Osteoblast (primary cell): ENCODE results near the gene MAOA. TPM values are rescaled to one million over a fixed set of nuclear protein-coding genes. Genes with fewer than 3 reads are reported as not detected.

Source experiments
- DNase-seq: peaks from one replicate; pipeline ENCODE4 v3.0.0; 2011; ENCODE audit warnings: low spot score, mixed read lengths; ENCODE audit not compliant: insufficient read length; ENCODE audit errors: missing footprints
- H2AFZ ChIP-seq: 2 replicates; pipeline ENCODE4 v1.6.0; 2011; ENCODE audit warnings: mild to moderate bottlenecking, low read length
- H3K27ac ChIP-seq: 2 replicates; pipeline ENCODE4 v1.5.1; 2011; ENCODE audit warnings: mild to moderate bottlenecking, low read depth, low read length, moderate library complexity
- H3K27me3 ChIP-seq: 2 replicates; pipeline ENCODE4 v1.6.0; 2012; ENCODE audit warnings: mild to moderate bottlenecking, control low read depth, inconsistent platforms, low read length, moderate library complexity; ENCODE audit not compliant: insufficient read depth
- H3K36me3 ChIP-seq: 2 replicates; pipeline ENCODE4 v1.5.1; 2011; ENCODE audit warnings: mild to moderate bottlenecking, low read length, control low read depth, moderate library complexity; ENCODE audit not compliant: insufficient read depth
- H3K4me1 ChIP-seq: 2 replicates; pipeline ENCODE4 v1.5.1; 2011; ENCODE audit warnings: mild to moderate bottlenecking, low read length, control low read depth, moderate library complexity; ENCODE audit not compliant: insufficient read depth
- H3K4me2 ChIP-seq: 2 replicates; pipeline ENCODE4 v1.6.0; 2011; ENCODE audit warnings: mild to moderate bottlenecking, low read length; ENCODE audit not compliant: insufficient read depth
- H3K4me3 ChIP-seq: fragments of 200-600 bp; sonication (generic); 3 replicates; pipeline ENCODE4 v1.5.1; 2012; ENCODE audit warnings: mild to moderate bottlenecking, low read length, inconsistent platforms; ENCODE audit not compliant: insufficient read depth
- H3K79me2 ChIP-seq: 2 replicates; pipeline ENCODE4 v1.6.0; 2012; ENCODE audit warnings: mild to moderate bottlenecking, low read length, control low read depth, inconsistent platforms; ENCODE audit not compliant: insufficient read depth
- H3K9me3 ChIP-seq: 2 replicates; pipeline ENCODE4 v1.5.1; 2011; ENCODE audit warnings: low read depth, low read length, control low read depth
- H4K20me1 ChIP-seq: 2 replicates; pipeline ENCODE4 v1.6.0; 2012; ENCODE audit warnings: mild to moderate bottlenecking, low read length, control low read depth; ENCODE audit not compliant: insufficient read depth
- total RNA-seq: library from RNA; depleted of rRNA; stranded (reverse); fragments of >200 nt; gene quantifications from 2 replicates; pipeline ENCODE4 v1.2.3, GENCODE V29; 2012
- TF ChIP-seq, protein P1 (sequence below): IDR thresholded peaks from 2 replicates; pipeline ENCODE4 v1.5.1; 2011; ENCODE audit warnings: mild to moderate bottlenecking, low read depth, low read length, moderate library complexity; ENCODE audit errors: extremely low read depth

MAOA gene
- total RNA-seq, 1 donor, result 5.8 TPM

DNA sequence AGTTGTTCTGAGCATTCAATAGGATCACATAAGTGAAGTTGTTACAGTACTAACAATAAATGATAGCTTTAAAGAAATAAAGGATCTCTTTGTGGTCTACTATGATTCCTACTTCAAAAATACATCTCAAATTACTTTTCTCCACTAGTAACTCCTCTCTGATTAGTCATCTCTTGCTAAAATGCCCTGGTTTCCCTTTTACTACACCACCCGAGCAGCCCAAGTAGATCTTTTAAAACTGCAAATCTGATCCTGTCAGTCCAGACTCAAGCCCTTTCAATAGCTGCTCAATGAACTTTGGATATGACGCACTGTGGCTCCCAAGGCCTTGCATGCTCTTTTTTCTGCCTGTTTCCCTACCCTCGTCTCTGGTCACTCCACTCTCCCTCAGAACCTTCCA lies 97.5 kb downstream of the MAOA start:
- H3K36me3 ChIP-seq, result no peaks in the 10 kb centered on the region
- H3K79me2 ChIP-seq, result no peaks in the 10 kb centered on the region
- no peaks in the 10 kb centered on the region for H3K4me1 ChIP-seq
- no peak overlapping the region for H2AFZ ChIP-seq
- TF ChIP-seq, protein P1, sequence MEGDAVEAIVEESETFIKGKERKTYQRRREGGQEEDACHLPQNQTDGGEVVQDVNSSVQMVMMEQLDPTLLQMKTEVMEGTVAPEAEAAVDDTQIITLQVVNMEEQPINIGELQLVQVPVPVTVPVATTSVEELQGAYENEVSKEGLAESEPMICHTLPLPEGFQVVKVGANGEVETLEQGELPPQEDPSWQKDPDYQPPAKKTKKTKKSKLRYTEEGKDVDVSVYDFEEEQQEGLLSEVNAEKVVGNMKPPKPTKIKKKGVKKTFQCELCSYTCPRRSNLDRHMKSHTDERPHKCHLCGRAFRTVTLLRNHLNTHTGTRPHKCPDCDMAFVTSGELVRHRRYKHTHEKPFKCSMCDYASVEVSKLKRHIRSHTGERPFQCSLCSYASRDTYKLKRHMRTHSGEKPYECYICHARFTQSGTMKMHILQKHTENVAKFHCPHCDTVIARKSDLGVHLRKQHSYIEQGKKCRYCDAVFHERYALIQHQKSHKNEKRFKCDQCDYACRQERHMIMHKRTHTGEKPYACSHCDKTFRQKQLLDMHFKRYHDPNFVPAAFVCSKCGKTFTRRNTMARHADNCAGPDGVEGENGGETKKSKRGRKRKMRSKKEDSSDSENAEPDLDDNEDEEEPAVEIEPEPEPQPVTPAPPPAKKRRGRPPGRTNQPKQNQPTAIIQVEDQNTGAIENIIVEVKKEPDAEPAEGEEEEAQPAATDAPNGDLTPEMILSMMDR, result no peak
- H3K27ac ChIP-seq, result no peak overlapping the region
- H3K9me3 ChIP-seq, result peaks cover 3% of the 10 kb centered on the region
- no peaks in the 10 kb centered on the region for H4K20me1 ChIP-seq
- no peak overlapping the region for H3K4me3 ChIP-seq
- peaks cover under 1% of the 10 kb centered on the region for H3K27me3 ChIP-seq
- no peak overlapping the region for H3K4me2 ChIP-seq
- no peak for DNase-seq

DNA sequence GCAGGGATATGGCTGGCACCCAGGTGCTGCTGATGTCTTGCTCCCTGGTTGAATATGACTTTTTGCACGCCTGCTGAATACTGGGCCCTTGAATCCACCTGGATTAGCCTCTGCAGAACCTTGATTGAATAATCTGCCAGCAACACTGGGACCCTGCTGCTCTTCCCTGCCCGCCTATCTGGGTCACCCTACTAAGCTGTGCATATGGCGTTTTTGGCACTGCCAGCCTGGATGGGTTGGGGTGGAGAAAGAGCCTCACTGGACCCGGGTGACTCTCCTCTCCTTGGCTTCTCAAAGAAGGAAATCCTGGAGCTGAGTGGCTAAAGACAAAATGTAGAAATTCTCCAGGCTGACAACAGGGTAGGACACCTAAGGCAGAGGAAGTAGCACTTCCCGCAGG lies 100.0 kb downstream of the MAOA start:
- Histone ChIP-seq H3K36me3 (no peaks in the 10 kb centered on the region), H3K27me3 (peaks cover 3% of the 10 kb centered on the region), H3K4me1 (no peaks in the 10 kb centered on the region), H3K9me3 (peaks cover 3% of the 10 kb centered on the region), H3K79me2 (no peaks in the 10 kb centered on the region), H4K20me1 (no peaks in the 10 kb centered on the region), H3K4me3 (no peak overlapping the region), H2AFZ (no peak overlapping the region), H3K4me2 (no peak overlapping the region), H3K27ac (no peak overlapping the region)
- DNase-seq, result no peak
- TF ChIP-seq, protein P1, result no peak

DNA sequence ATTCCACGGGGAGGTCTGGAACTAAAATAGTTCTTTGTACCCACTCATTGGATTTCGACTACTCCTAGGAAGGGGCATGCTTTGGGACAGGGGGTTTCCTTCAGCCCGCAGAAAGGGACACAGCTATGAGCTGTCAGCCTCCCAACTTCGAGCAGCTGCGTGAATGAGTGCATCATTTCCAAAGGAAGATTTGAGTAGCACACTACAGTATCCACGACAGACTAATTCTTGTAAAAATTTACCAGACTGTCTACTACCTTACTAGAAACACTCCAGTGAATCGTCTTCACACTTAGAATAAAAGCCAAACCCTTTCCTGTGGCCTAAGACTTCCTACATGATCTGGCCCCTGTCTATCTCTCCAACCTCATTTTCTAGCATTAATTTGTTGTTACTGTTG lies 101.9 kb downstream of the MAOA start:
- TF ChIP-seq, protein P1, result no peak
- Histone ChIP-seq H3K36me3 (no peaks in the 10 kb centered on the region), H3K79me2 (no peaks in the 10 kb centered on the region), H3K4me2 (no peak overlapping the region), H3K4me1 (no peaks in the 10 kb centered on the region), H3K9me3 (no peaks in the 10 kb centered on the region), H2AFZ (no peak overlapping the region), H3K27me3 (peaks cover 3% of the 10 kb centered on the region), H3K4me3 (no peak overlapping the region), H4K20me1 (no peaks in the 10 kb centered on the region), H3K27ac (no peak overlapping the region)
- no peak for DNase-seq

DNA sequence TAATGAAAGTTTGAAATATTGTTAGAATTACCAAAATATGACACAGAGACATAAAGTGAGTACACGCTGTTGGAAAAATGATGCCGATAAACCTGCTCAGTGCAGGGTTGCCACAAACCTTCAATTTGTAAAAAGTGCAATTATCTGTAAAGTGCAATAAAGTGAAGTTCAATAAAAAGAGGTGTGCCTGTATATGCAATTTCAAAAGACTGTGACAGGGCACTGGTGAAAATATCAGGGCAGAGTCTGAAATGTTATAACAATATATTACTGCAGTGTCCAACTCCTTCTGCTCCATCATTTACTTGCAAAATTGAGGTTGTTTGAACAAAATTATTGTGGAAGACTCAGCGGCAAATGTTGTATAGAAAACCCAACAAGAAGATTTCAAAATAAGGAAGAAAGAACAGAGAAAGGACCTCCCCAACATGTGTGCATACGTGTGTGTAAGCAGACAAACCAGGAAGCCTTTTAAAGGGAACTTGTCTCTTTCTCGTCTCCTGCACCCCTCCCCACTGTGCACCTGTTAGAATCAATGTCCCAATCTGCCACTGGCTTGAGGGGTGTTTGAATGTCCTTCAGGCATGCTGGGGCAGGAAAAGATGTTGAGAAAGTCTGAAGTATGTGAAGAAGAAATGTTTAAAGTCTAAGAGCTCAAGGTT lies 130.0 kb downstream of the MAOA start:
- H2AFZ ChIP-seq, result no peak overlapping the region
- H3K27ac ChIP-seq, result no peak overlapping the region
- H3K4me2 ChIP-seq, result no peak overlapping the region
- H3K4me1 ChIP-seq, result no peaks in the 10 kb centered on the region
- H3K4me3 ChIP-seq, result no peak overlapping the region
- no peaks in the 10 kb centered on the region for H3K27me3 ChIP-seq
- no peaks in the 10 kb centered on the region for H3K79me2 ChIP-seq
- no peaks in the 10 kb centered on the region for H4K20me1 ChIP-seq
- no peak for DNase-seq
- TF ChIP-seq, protein P1, result no peak
- no peaks in the 10 kb centered on the region for H3K9me3 ChIP-seq
- H3K36me3 ChIP-seq, result no peaks in the 10 kb centered on the region

Other genes with a start within 250 kb of the MAOA start
- 0.29 and 0.72 TPM in 2 replicates for gene MAOB, start 226.2 kb downstream of the MAOA start, total RNA-seq